ENCODE measurements around the gene SDS. TPM values are rescaled to one million over a fixed set of nuclear protein-coding genes. Genes with fewer than 3 reads are reported as not detected.

Gene SDS
- polyA plus RNA-seq, 3 donors, result 0.89 to 2.3 (median 1.1) TPM

DNA sequence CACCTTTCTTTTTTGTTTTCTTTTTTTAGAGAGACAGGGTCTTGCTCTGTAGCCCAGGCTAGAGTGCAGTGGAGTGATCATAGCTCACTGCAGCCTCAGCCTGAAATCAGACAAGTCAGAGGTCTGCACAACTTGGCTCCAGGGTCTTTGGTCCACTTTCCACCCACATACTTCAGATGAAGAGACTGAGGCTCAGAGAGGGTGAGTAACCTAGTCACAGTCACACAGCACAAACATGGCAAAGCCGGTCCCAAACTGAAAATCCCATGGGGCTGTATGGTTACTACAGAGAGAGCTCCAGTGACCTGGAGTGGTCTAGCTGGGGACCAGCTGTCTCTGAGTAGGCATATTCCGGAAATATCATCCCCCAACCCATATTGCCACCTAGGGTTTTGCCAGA, 48.8 kb upstream of the SDS start:
- Histone ChIP-seq H3K9ac (ENCODE audit: insufficient read depth, low read length, poor library complexity, severe bottlenecking) (no peak overlapping the region), H3K79me2 (ENCODE audit: insufficient read depth, low read length) (no peaks in the 10 kb centered on the region), H3K36me3 (replicated peaks in 1 of 2; ENCODE audit: control insufficient read depth in 1 of 2, insufficient read depth in 2 of 2, low read length in 2 of 2) (no peaks in the 10 kb centered on the region), H3K27me3 (ENCODE audit: control insufficient read depth in 2 of 2, insufficient read depth in 2 of 2, low read length in 2 of 2) (peaks cover 0 to 5% of the 10 kb centered on the region in 2 donors), H3K4me2 (replicated peaks; ENCODE audit: extremely low read depth, low read length, poor library complexity, severe bottlenecking) (no peak overlapping the region), H3K9me3 (replicated peaks in 1 of 2; ENCODE audit: control insufficient read depth in 1 of 2, insufficient read depth in 1 of 2, low read length in 2 of 2) (no peaks in the 10 kb centered on the region), H3K4me3 (replicated peaks in 1 of 3; ENCODE audit: low read depth in 2 of 3, low read length in 3 of 3) (no peak overlapping the region), H3K27ac (ENCODE audit: low read depth in 1 of 2, low read length in 2 of 2) (no peak overlapping the region), H4K20me1 (ENCODE audit: insufficient read depth, low read length) (no peaks in the 10 kb centered on the region), H2AFZ (ENCODE audit: insufficient read depth, low read depth, low read length, poor library complexity, severe bottlenecking) (no peak overlapping the region), H3K4me1 (ENCODE audit: control insufficient read depth in 1 of 2, insufficient read depth in 2 of 2, low read length in 2 of 2) (no peaks in the 10 kb centered on the region)
- WGBS (ENCODE audit: insufficient coverage), result no CpG with 5 or more reads among the region's 2 CpGs
- Mint-ChIP-seq H3K4me3 (no peak overlapping the region), H3K27me3 (ENCODE audit: low read depth in 3 of 3) (peaks cover 23 to 48% (median 27%) of the 10 kb centered on the region in 3 donors), H3K36me3 (no peaks in the 10 kb centered on the region), H3K4me1 (peaks cover 6% of the 10 kb centered on the region), H3K27ac (no peak overlapping the region), H3K9me3 (no peaks in the 10 kb centered on the region)
- TF ChIP-seq, protein P1, sequence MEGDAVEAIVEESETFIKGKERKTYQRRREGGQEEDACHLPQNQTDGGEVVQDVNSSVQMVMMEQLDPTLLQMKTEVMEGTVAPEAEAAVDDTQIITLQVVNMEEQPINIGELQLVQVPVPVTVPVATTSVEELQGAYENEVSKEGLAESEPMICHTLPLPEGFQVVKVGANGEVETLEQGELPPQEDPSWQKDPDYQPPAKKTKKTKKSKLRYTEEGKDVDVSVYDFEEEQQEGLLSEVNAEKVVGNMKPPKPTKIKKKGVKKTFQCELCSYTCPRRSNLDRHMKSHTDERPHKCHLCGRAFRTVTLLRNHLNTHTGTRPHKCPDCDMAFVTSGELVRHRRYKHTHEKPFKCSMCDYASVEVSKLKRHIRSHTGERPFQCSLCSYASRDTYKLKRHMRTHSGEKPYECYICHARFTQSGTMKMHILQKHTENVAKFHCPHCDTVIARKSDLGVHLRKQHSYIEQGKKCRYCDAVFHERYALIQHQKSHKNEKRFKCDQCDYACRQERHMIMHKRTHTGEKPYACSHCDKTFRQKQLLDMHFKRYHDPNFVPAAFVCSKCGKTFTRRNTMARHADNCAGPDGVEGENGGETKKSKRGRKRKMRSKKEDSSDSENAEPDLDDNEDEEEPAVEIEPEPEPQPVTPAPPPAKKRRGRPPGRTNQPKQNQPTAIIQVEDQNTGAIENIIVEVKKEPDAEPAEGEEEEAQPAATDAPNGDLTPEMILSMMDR (IDR thresholded peaks at IDR 0.05), result no peak
- intact Hi-C loops (cut with micrococcal nuclease), result no loop called here
- no peak for DNase-seq

DNA sequence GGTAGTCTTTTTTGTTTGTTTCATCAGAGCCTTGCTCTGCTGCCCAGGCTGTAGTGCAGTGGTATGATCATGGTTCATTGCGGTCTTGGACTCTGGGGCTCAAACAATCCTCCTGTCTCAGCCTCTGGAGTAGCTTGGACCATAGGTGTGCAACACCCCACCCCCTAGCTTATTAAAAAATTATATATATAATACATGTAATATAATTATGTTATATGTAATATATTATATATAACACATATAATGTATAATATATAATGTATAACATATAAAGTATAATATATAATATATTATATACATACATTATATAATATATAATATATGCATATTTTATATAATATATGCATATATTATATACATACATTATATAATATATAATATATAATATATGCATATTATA, 46.2 kb upstream of the SDS start:
- no peaks in the 10 kb centered on the region for H3K36me3 Mint-ChIP-seq
- Histone ChIP-seq H4K20me1 (ENCODE audit: insufficient read depth, low read length) (no peaks in the 10 kb centered on the region), H3K9me3 (replicated peaks in 1 of 2; ENCODE audit: control insufficient read depth in 1 of 2, insufficient read depth in 1 of 2, low read length in 2 of 2) (peaks cover 0 to 6% of the 10 kb centered on the region in 2 donors), H3K4me2 (replicated peaks; ENCODE audit: extremely low read depth, low read length, poor library complexity, severe bottlenecking) (no peak overlapping the region), H3K4me3 (replicated peaks in 1 of 3; ENCODE audit: low read depth in 2 of 3, low read length in 3 of 3) (no peak overlapping the region), H3K9ac (ENCODE audit: insufficient read depth, low read length, poor library complexity, severe bottlenecking) (no peak overlapping the region), H3K36me3 (replicated peaks in 1 of 2; ENCODE audit: control insufficient read depth in 1 of 2, insufficient read depth in 2 of 2, low read length in 2 of 2) (no peaks in the 10 kb centered on the region), H3K79me2 (ENCODE audit: insufficient read depth, low read length) (no peaks in the 10 kb centered on the region), H2AFZ (ENCODE audit: insufficient read depth, low read depth, low read length, poor library complexity, severe bottlenecking) (no peak overlapping the region), H3K27ac (ENCODE audit: low read depth in 1 of 2, low read length in 2 of 2) (no peak overlapping the region), H3K4me1 (ENCODE audit: control insufficient read depth in 1 of 2, insufficient read depth in 2 of 2, low read length in 2 of 2) (peaks cover 0 to 7% of the 10 kb centered on the region in 2 donors), H3K27me3 (ENCODE audit: control insufficient read depth in 2 of 2, insufficient read depth in 2 of 2, low read length in 2 of 2) (peaks cover 0 to 2% of the 10 kb centered on the region in 2 donors)
- intact Hi-C loops (cut with micrococcal nuclease), result no loop called here
- H3K27ac Mint-ChIP-seq, result no peak overlapping the region
- H3K9me3 Mint-ChIP-seq, result peaks cover 0 to 10% (median 8%) of the 10 kb centered on the region in 7 donors
- TF ChIP-seq, protein P1 (IDR thresholded peaks at IDR 0.05), result no peak
- no CpG with 5 or more reads among the region's 1 CpG for WGBS (ENCODE audit: insufficient coverage)
- DNase-seq, result no peak
- H3K4me3 Mint-ChIP-seq, result no peak overlapping the region
- H3K4me1 Mint-ChIP-seq, result peaks cover 19% of the 10 kb centered on the region
- H3K27me3 Mint-ChIP-seq (ENCODE audit: low read depth in 3 of 3), result peaks cover 20 to 41% (median 32%) of the 10 kb centered on the region in 3 donors

Data from CD14-positive monocyte (primary cell).